ENCODE data around the gene PSMD6.
A peak's percentile ranks its signal among the peaks of the same experiment; 100 is the strongest.

The PSMD6 gene

GRCh38 chr3:64019879-64020278, 3.4 kb downstream of the PSMD6 start:
- DNase-seq (ENCODE audit: low read depth): no peak
- H3K4me3 ChIP-seq (ENCODE audit: low read depth, low read length): no peak overlapping the region
- TF ChIP-seq CTCF (IDR thresholded peaks at IDR 0.05; ENCODE audit: low read depth, low read length): no peak
- no peak for TF ChIP-seq MAX (IDR thresholded peaks at IDR 0.05; ENCODE audit: low read depth, low read length)
- TF ChIP-seq POLR2A (IDR thresholded peaks at IDR 0.05; ENCODE audit: extremely low read depth, insufficient read length): no peak
- TF ChIP-seq MYC (IDR thresholded peaks at IDR 0.05; ENCODE audit: low read depth, low read length): no peak

GRCh38 chr3:64019271-64019670, 4.0 kb downstream of the PSMD6 start:
- peak; percentile 6 for DNase-seq (ENCODE audit: low read depth)
- TF ChIP-seq MAX (IDR thresholded peaks at IDR 0.05; ENCODE audit: low read depth, low read length): no peak
- no peak for TF ChIP-seq CTCF (IDR thresholded peaks at IDR 0.05; ENCODE audit: low read depth, low read length)
- no peak for TF ChIP-seq MYC (IDR thresholded peaks at IDR 0.05; ENCODE audit: low read depth, low read length)
- no peak for TF ChIP-seq POLR2A (IDR thresholded peaks at IDR 0.05; ENCODE audit: extremely low read depth, insufficient read length)
- no peak overlapping the region for H3K4me3 ChIP-seq (ENCODE audit: low read depth, low read length)

DNA sequence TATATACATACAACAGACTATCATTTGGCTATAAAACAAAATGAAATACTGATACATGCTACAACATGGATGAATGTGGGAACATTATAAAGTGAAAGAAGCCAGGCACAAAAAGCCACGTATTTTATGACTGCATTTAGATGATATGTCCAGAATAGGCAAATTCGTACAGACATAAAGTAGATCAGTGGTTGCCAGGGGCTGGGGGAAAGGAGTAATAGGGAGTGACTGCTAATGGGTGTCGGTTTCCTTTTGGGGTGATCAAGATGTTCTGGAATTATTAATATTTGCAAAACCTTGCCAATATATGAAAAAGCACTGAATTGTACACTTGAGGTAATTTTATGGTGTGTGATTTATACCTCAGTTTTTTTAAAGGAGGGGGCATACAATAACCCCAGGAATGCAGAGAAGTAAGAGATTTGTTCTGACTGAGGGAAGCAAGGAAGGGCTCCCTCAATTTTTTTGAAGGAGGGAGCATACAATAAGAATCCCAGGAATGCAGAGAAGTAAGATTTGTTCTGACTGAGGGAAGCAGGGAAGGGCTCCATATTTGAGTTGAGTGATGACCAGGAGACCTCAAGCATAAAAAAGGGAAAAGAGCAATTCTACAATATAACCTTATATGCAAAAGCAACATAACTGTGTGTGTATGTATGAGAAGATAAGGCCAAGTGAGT, 6.2 kb downstream of the PSMD6 start:
- H3K4me3 ChIP-seq (ENCODE audit: low read depth, low read length): no peak overlapping the region
- TF ChIP-seq MYC (IDR thresholded peaks at IDR 0.05; ENCODE audit: low read depth, low read length): no peak
- no peak for DNase-seq (ENCODE audit: low read depth)

DNA sequence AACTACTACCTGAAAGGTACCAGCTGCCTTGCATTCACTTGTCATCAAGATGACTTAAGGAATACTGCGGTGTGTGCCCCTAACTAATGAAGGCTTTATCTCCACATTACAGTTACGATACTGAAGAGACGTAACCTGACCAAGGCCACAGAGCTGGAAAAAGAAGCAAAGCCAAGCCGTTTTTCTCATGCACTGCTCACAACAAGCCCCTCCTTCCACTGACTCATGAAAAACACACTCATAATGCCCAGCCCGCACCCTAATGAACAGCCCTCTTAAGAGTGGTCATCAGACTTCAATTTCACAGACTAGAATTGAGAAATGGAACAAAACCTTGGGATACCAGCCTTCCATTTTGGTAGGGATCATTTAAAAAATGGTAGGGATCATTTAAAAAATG, 11.6 kb downstream of the PSMD6 start:
- no peak for TF ChIP-seq POLR2A (IDR thresholded peaks at IDR 0.05; ENCODE audit: extremely low read depth, insufficient read length)
- no peak for TF ChIP-seq MYC (IDR thresholded peaks at IDR 0.05; ENCODE audit: low read depth, low read length)
- TF ChIP-seq MAX (IDR thresholded peaks at IDR 0.05; ENCODE audit: low read depth, low read length): no peak
- TF ChIP-seq CTCF (IDR thresholded peaks at IDR 0.05; ENCODE audit: low read depth, low read length): no peak
- no peak overlapping the region for H3K4me3 ChIP-seq (ENCODE audit: low read depth, low read length)
- DNase-seq (ENCODE audit: low read depth): no peak

GRCh38 chr3:64010199-64010598, 13.1 kb downstream of the PSMD6 start:
- DNase-seq (ENCODE audit: low read depth): no peak
- H3K4me3 ChIP-seq (ENCODE audit: low read depth, low read length): no peak overlapping the region
- no peak for TF ChIP-seq MAX (IDR thresholded peaks at IDR 0.05; ENCODE audit: low read depth, low read length)
- no peak for TF ChIP-seq MYC (IDR thresholded peaks at IDR 0.05; ENCODE audit: low read depth, low read length)
- no peak for TF ChIP-seq POLR2A (IDR thresholded peaks at IDR 0.05; ENCODE audit: extremely low read depth, insufficient read length)
- no peak for TF ChIP-seq CTCF (IDR thresholded peaks at IDR 0.05; ENCODE audit: low read depth, low read length)

DNA sequence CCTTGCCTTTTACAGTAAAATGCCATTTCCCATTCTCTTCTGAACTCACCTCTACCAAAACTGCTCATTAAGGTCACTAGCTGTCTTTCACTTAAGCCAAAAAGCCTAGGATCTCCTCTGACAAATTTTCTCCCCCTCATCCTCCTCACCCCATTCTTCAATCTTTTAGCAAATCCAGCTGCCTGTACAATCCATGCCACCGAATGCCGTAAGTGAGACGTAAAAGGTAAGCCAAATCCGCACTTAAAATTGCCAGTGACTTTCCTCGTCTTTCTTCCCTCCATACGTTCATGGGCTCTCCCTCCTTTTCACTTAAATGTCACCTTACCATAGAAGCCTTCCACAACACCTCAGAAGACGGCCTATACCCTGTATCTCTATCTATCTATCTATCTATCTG, 13.8 kb downstream of the PSMD6 start:
- TF ChIP-seq MAX (IDR thresholded peaks at IDR 0.05; ENCODE audit: low read depth, low read length) (no peak), CTCF (IDR thresholded peaks at IDR 0.05; ENCODE audit: low read depth, low read length) (no peak), POLR2A (IDR thresholded peaks at IDR 0.05; ENCODE audit: extremely low read depth, insufficient read length) (no peak), MYC (IDR thresholded peaks at IDR 0.05; ENCODE audit: low read depth, low read length) (no peak)
- no peak overlapping the region for H3K4me3 ChIP-seq (ENCODE audit: low read depth, low read length)
- no peak for DNase-seq (ENCODE audit: low read depth)
